ENCODE results near the gene LARP4B.
"Not testable (repeated sequence)": the region's sequence is repeated elsewhere in the genome, so short reads cannot be mapped to it uniquely, and the experiment has no call there.

Gene LARP4B

DNA sequence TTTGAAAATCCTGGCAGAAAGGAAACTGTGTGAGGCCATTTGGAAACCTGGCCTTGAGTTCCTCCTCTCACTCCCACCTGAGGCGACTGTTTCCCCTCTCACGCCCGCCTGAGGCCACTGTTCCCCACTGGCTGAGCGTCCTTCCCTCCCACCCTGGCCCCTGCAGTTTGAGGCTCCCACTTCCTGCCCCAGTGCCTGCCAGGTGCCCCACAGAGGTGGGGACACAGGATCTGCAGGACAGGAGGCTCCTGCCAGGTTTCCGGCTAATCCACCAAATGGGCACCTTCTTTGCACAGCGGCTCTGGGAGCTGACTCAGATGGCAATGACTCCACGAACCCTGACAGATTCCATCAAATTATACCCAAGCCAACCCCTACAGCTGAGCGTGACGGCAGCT is 24.3 kb upstream of the LARP4B start:
- DNase-seq, result no peak

DNA sequence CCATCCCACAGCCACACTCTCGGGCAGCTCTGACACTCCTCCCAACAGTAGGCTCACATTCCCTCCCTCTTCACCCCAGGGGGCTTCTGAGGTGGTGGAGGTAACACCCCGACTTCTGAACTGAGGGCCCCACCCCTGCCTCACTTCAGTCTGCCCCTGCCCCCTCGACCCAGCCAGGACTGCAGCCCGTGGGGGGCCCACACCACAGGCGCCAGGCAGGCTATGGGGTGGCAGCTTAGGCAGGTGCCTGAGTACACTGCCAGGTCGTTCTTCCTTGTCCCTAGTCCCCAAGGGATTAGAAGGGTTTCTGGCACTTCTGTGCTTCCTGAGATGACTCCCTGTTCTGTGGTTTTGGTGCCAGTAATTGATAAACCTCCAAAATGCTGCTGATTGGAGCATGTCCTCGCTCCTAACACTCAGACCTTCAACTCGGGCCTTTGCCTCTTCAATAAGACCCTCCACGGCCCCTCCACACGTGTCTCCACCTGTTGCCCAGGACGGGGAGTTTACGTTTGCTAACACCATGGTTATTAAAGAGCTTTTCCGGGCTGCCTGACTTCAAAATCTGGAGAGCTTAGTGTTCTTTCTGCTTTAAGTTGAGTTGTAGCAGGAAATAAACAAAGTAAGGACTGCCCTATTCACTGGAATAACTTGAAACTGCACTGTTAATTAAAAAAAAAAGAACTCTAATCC is 23.8 kb upstream of the LARP4B start:
- DNase-seq, result no peak

- no peak for DNase-seq
Observed at GRCh38 chr10:954396-954795, 22.9 kb upstream of the LARP4B start.

GRCh38 chr10:953836-954235 is 22.3 kb upstream of the LARP4B start:
- no peak for DNase-seq

DNA sequence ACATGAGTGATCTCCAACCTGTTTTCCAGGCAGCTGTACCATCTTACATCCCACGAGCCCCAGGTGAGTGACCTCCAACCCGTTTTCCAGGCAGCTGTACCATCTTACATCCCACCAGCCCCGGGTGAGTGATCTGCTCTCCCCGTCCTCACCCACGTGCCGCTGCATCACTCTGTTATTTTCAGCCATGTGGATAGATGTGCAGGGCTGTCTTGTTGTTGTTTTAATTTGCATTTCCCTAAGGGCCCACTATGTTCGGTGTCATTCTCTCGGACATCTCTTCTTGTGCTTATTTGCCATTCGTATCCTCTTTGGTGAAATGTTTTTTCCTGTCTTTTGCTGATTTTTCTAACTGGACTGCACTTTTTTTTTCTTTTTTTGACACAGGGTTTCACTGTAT is 17.9 kb upstream of the LARP4B start:
- no peak for DNase-seq

- no peak for DNase-seq
Observed at GRCh38 chr10:948347-948746, 16.8 kb upstream of the LARP4B start.

- DNase-seq, result no peak
Observed at GRCh38 chr10:947881-948280, 16.4 kb upstream of the LARP4B start.

DNA sequence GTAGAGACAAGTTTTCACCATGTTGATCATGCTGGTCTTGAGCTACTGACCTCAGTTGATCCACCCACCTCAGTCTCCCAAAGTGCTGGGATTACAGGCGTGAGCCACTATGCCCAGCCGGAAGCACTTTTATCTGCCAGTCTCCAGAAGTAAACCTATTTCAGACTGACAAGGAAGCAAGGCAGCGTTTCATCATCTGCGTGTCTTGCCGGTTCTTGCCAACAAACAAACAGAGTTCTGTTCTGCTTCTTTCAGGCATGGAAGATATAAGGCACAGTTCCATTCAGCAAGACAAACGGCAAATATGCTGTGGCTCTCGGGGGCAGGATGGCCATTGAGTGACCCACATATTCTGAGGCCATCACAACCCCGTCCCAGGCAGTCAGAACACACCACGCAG is 15.5 kb upstream of the LARP4B start:
- no peak for DNase-seq

GRCh38 chr10:945778-946177 is 14.3 kb upstream of the LARP4B start:
- no peak for DNase-seq

DNA sequence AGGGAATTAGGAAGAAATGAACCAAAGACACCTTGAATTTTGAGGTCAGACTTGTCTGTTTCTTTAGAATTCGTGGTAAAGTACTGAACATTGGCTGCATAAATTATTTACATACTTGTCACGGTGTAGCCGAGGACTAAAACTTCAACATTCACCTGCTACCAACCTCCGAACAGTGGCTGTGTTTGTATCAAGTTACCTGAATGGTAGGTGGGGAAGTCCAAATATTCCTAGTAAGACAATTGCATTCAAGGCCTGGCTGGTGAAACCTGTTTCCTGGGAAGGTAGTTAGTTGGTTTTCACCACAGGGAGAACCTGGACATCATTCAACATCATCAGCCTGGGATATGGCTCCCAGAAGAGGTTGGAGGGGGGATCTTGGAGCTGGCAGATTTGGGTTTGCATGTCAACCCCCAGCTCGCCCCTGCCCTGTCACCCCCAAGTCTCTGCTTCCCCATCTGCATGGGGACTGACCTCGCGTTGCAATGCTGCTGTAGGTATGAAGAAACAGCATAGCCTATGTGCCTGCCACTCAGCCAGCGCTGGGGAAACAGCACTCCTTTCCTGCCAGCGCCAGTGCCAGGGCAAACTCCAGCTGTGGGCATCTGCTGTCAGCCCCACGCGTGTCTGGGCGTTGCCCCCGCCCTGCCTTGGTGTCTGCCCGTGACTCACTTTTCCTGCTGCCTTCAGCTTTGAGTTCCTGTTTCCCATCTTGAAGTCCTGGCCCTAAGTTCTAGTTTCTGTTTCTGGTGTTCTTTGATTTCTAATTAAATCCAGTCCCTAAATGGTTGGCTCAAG is 12.7 kb upstream of the LARP4B start:
- DNase-seq, result peak; percentile 34

DNA sequence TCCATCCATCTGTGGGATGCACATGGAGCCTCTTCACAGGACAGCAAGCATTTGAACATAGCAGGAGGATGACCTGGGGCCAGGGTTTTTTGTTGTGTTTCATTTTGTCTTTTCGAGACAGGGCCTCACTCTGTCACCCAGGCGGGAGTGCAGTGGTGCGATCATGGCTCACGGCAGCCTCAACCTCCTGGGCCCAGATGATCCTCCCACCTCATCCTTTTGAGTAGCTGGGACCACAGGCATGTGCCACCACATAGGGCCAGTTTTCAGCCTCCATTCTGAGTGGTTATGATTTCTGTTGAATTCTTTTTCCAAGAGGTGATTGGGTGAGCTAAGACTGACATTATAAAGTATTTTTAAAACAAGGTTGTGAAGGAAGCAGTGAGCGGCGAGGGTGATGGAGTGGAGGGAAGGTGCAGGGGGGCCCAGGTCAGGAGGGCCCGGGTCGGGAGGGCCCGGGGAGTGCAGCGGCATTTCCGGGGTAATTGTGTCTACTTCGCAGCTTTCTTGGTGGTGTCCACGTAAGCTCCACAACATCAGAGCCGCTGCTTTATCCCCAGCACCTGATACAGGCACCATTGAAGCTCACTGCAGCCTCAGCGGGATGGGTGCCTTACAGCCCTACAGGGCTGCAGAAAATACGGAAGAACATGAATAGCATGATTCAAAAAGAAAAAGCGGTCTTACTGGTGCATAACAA is 12.0 kb upstream of the LARP4B start:
- no peak for DNase-seq

- no peak for DNase-seq
Observed at GRCh38 chr10:938941-939678, 7.6 kb upstream of the LARP4B start.

DNA sequence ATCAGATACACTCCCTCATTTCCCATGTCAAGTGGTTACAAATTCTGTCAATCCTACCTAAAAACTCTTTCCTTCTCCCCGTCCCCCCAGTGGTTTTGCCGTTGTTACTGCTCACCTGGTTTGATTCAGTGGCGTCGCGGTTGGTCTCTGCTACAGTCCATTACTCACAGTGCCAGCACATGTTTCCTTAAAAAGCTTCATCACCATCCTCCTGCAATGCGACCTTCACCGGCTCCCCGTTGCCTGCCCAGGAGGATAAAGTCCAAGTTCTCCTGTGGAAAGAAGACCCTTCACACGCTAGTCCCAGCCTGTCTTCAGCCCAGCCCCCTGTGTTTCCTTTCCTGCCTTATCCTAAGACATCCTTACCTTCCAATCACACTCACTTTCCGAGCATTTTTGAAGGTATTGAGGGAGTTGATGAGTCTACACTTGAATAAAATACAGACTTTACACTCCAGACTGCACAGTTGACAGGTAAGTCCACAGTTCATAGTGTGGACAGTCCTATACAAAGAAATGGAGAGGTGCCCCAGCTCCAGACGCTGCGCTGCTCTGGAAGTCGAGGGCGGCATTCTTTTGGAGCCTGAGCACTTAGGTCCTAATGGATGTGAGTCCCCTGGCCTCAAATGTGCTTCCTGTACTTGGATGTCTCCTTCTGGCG is 3.4 kb upstream of the LARP4B start:
- DNase-seq, result no peak

DNA sequence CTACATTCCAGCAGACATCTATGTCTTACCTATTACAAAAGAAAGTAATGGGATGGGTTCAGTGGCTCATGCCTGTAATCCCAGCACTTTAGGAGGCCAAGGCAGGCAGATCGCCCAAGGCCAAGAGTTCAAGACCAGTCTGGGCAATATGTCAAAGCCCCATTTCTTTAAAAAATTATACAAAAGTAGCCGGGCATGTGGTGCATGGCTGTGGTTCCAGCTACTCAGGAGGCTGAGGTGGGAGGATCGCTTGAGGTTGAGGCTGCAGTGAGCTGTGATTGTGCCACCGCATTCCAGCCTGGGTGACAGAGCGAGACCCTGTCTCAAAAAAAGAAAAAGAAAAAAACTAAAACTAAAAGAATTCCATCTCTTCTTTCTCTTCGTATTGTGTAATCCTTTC is 2.7 kb upstream of the LARP4B start:
- DNase-seq, result not testable (repeated sequence)

GRCh38 chr10:932589-932988 is 1.1 kb upstream of the LARP4B start:
- DNase-seq, result peak; percentile 43

- peak; percentile 44 for DNase-seq
Observed at GRCh38 chr10:930625-931325, 730 bp downstream of the LARP4B start.

- DNase-seq, result no peak
Observed at GRCh38 chr10:929960-930624, 1.4 kb downstream of the LARP4B start.

- no peak for DNase-seq
Observed at GRCh38 chr10:927131-927530, 4.4 kb downstream of the LARP4B start.

DNA sequence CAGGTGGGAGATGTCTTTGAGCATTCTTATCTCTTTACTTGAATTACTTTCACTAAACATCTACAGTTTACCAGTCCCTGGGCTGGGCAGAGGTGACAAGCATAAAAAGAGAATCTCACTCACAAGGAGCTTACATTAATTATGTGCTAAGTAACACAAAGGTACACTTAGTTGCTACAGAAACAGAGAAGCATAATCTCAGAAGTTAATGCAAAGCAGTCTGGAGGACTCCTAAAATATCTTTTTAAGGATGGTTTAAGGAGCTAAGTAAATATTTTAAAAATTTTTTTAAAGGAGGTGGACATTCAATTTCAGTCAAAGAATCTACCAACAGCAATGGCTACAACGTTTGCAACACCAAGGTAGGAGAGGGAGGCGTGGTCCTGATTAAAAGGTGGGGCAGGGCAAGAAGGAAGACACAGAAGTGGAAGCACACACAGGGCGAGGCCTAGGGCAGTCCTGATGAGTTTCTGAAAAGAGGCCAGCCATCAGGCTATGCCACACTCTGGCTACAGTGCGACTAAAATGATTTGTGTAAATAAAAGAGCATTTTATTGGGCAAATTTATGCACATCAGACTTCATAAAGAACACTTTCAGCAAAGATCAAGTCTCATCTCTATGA is 5.3 kb downstream of the LARP4B start:
- DNase-seq, result no peak

- DNase-seq, result no peak
Observed at GRCh38 chr10:924524-924859, 7.0 kb downstream of the LARP4B start.
